Measurements from ENCODE around the gene TNFRSF6B. TPM values are rescaled to one million over a fixed set of nuclear protein-coding genes. Genes with fewer than 3 reads are reported as not detected.

Gene TNFRSF6B
- total RNA-seq, 1 experiment from 2014 or later: 4.6 TPM

DNA sequence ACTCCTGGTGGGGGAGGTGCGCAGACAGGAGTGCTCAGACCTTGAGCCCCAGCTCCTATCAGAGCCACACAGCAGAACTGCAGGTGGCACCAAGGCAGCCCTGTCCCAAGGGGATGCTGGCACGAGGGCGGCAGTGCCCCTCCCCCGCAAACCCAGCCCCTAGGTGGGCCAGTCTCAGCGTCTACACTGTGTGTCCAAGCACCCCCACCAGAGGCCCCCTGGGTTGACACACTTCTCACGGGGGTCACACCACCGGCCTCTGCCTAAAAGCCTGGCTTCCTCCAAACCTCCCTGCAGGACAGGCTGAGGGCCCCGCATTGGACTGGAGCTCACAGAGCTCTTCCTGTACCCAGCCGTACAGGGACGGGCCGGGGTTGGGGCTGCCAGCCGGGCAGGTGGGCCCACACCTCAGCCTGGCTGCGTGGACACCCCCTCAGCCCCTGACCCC, 51.2 kb downstream of the TNFRSF6B start:
- H3K4me3 ChIP-seq (ENCODE audit: low read length): no peak overlapping the region
- H3K9me2 ChIP-seq (replicated peaks; ENCODE audit: insufficient read depth, low read length): no peaks in the 10 kb centered on the region
- no peak overlapping the region for H3K4me2 ChIP-seq (ENCODE audit: low read depth, low read length, poor library complexity, severe bottlenecking)
- H4K20me1 ChIP-seq (ENCODE audit: insufficient read depth, low read depth, low read length): no peaks in the 10 kb centered on the region
- H3K4me1 ChIP-seq (ENCODE audit: low read length): peaks cover 9% of the 10 kb centered on the region
- no peak overlapping the region for H2AFZ ChIP-seq (ENCODE audit: low read length)
- H3K79me2 ChIP-seq (ENCODE audit: low read length): no peaks in the 10 kb centered on the region
- H3K27ac ChIP-seq (ENCODE audit: low read length): no peak overlapping the region
- H3K36me3 ChIP-seq (ENCODE audit: insufficient read depth, low read length): no peaks in the 10 kb centered on the region
- H3K9me3 ChIP-seq (ENCODE audit: low read length): no peaks in the 10 kb centered on the region
- no peaks in the 10 kb centered on the region for H3K27me3 ChIP-seq (ENCODE audit: low read length)
- peak; percentile 54 for DNase-seq
- H3K9ac ChIP-seq (ENCODE audit: low read length): no peak overlapping the region

Small RNA genes lying within 50 kb of the gene (small RNA-seq; reads per million reads assigned to genes)
- 0.16 reads per million for gene LIME1
- not detected for gene TNFRSF6B

Other genes starting within 250 kb of the TNFRSF6B start
- gene KCNQ2, start 224.0 kb upstream of the TNFRSF6B start, total RNA-seq (2014; rRNA removed; shearing (Covaris generic); ENCODE audit: low replicate concordance): not detected in 2 replicates
- 0.71 TPM in 1 of 2 replicates, not detected in the other for gene EEF1A2, start 197.6 kb upstream of the TNFRSF6B start, total RNA-seq (2014; rRNA removed; shearing (Covaris generic); ENCODE audit: low replicate concordance)
- gene PPDPF, start 175.9 kb upstream of the TNFRSF6B start, total RNA-seq (2014; rRNA removed; shearing (Covaris generic); ENCODE audit: low replicate concordance): 16.2 and 51.0 TPM in 2 replicates
- gene PTK6, start 159.3 kb upstream of the TNFRSF6B start, total RNA-seq (2014; rRNA removed; shearing (Covaris generic); ENCODE audit: low replicate concordance): 0.51 TPM in 1 of 2 replicates, not detected in the other
- gene SRMS, start 148.9 kb upstream of the TNFRSF6B start, total RNA-seq (2014; rRNA removed; shearing (Covaris generic); ENCODE audit: low replicate concordance): not detected in 2 replicates
- gene FNDC11, start 142.5 kb upstream of the TNFRSF6B start, total RNA-seq (2014; rRNA removed; shearing (Covaris generic); ENCODE audit: low replicate concordance): 0.48 and 1.6 TPM in 2 replicates
- gene HELZ2, start 122.4 kb upstream of the TNFRSF6B start, total RNA-seq (2014; rRNA removed; shearing (Covaris generic); ENCODE audit: low replicate concordance): 15.4 and 15.8 TPM in 2 replicates
- 8.4 and 13.7 TPM in 2 replicates for gene GMEB2, start 69.6 kb upstream of the TNFRSF6B start, total RNA-seq (2014; rRNA removed; shearing (Covaris generic); ENCODE audit: low replicate concordance)
- gene STMN3, start 43.2 kb upstream of the TNFRSF6B start, total RNA-seq (2014; rRNA removed; shearing (Covaris generic); ENCODE audit: low replicate concordance): 1.4 and 4.1 TPM in 2 replicates
- gene RTEL1, start 38.3 kb upstream of the TNFRSF6B start, total RNA-seq (2014; rRNA removed; shearing (Covaris generic); ENCODE audit: low replicate concordance): 6.4 and 8.3 TPM in 2 replicates
- 15.1 and 30.2 TPM in 2 replicates for gene ARFRP1, start 11.3 kb downstream of the TNFRSF6B start, total RNA-seq (2014; rRNA removed; shearing (Covaris generic); ENCODE audit: low replicate concordance)
- gene ZGPAT, start 11.4 kb downstream of the TNFRSF6B start, total RNA-seq (2014; rRNA removed; shearing (Covaris generic); ENCODE audit: low replicate concordance): 12.2 and 33.6 TPM in 2 replicates
- gene LIME1, start 40.0 kb downstream of the TNFRSF6B start, total RNA-seq (2014; rRNA removed; shearing (Covaris generic); ENCODE audit: low replicate concordance): 3.4 and 9.8 TPM in 2 replicates
- 18.6 and 37.9 TPM in 2 replicates for gene SLC2A4RG, start 43.1 kb downstream of the TNFRSF6B start, total RNA-seq (2014; rRNA removed; shearing (Covaris generic); ENCODE audit: low replicate concordance)
- gene ZBTB46, start 134.6 kb downstream of the TNFRSF6B start, total RNA-seq (2014; rRNA removed; shearing (Covaris generic); ENCODE audit: low replicate concordance): 0.18 TPM in 1 of 2 replicates, not detected in the other
- not detected in 2 replicates for gene ABHD16B, start 164.8 kb downstream of the TNFRSF6B start, total RNA-seq (2014; rRNA removed; shearing (Covaris generic); ENCODE audit: low replicate concordance)
- gene TPD52L2, start 168.6 kb downstream of the TNFRSF6B start, total RNA-seq (2014; rRNA removed; shearing (Covaris generic); ENCODE audit: low replicate concordance): 25.9 and 38.3 TPM in 2 replicates
- 22.9 and 28.5 TPM in 2 replicates for gene DNAJC5, start 198.5 kb downstream of the TNFRSF6B start, total RNA-seq (2014; rRNA removed; shearing (Covaris generic); ENCODE audit: low replicate concordance)

All from Karpas-422 (cell line).